Dendritic cell treated with granulocyte-macrophage colony-stimulating factor and Interleukin-4, amounts not matched to agents 40 ng/mL and 50 ng/mL, for 4 days (primary cell): Measurements from ENCODE around the gene MED10.

Experiments
- H3K27ac Mint-ChIP-seq: one replicate; pipeline ENCODE4 v1.8.0; 2022; ENCODE audit warnings: mild to moderate bottlenecking, mixed read lengths
- H3K27me3 Mint-ChIP-seq: one replicate; pipeline ENCODE4 v1.8.0; 2022; ENCODE audit warnings: mild to moderate bottlenecking, mixed read lengths
- H3K36me3 Mint-ChIP-seq: one replicate; pipeline ENCODE4 v1.8.0; 2022; ENCODE audit warnings: low read depth, mixed read lengths
- H3K4me1 Mint-ChIP-seq: one replicate; pipeline ENCODE4 v1.8.0; 2022; ENCODE audit warnings: low read depth, mixed read lengths
- H3K4me3 Mint-ChIP-seq: one replicate; pipeline ENCODE4 v1.8.0; 2022; ENCODE audit warnings: mild to moderate bottlenecking, moderate library complexity, mixed read lengths
- H3K9me3 Mint-ChIP-seq: one replicate; pipeline ENCODE4 v1.8.0; 2022; ENCODE audit warnings: mixed read lengths
- intact Hi-C: fragments of 100-400 bp; cut with micrococcal nuclease; formaldehyde crosslinking; loops from one replicate; pipeline ENCODE4 v1.15.0; 2022

The MED10 gene

DNA sequence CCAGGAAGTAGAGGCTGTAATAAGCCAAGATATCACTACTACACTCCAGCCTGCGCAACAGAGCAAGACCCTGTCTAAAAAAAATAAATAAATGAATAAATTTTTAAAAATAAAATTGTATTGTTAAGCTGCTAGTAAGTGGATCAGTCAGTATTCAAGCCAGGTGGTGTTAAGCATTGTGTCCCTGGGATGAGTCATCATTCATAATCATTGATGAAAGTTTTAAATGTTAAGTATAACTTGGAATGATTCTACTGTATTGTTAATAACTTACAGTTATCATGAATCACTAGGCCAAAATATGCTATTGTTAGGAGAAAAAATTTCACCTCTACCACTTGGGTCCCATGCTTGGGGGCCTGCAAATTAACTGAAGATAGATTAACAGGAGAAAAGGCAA, 38.2 kb downstream of the MED10 start:
- Mint-ChIP-seq H3K27ac (no peak overlapping the region), H3K4me1 (no peaks in the 10 kb centered on the region), H3K9me3 (no peaks in the 10 kb centered on the region), H3K27me3 (no peaks in the 10 kb centered on the region), H3K36me3 (no peaks in the 10 kb centered on the region), H3K4me3 (no peak overlapping the region)
- intact Hi-C loops, result no loop called here

- no peak overlapping the region for H3K27ac Mint-ChIP-seq
- no peaks in the 10 kb centered on the region for H3K9me3 Mint-ChIP-seq
- H3K27me3 Mint-ChIP-seq, result no peaks in the 10 kb centered on the region
- intact Hi-C loops, result no loop called here
- H3K36me3 Mint-ChIP-seq, result no peaks in the 10 kb centered on the region
- no peak overlapping the region for H3K4me3 Mint-ChIP-seq
- H3K4me1 Mint-ChIP-seq, result no peaks in the 10 kb centered on the region
Observed at GRCh38 chr5:6338871-6339270, 39.5 kb downstream of the MED10 start.

DNA sequence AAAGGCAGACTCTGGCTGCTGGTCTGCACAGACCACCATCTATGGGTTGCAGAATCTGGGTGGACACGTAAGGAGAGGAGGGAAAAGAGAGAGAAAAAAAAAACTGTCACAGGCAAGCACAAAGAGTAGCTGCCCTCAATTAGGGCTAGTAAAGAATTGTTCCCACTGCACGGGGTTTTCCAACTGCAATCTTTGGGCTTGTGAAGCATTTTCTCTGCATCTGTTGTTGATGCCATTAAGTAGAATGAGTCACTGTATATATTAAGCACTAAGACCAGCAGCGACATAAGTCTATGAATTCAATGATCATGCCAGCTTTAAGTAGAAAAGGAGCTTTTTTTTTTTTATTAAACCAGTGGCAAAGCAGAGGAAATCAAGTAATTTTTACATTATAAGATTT, 40.2 kb downstream of the MED10 start:
- no peak overlapping the region for H3K4me3 Mint-ChIP-seq
- no peaks in the 10 kb centered on the region for H3K9me3 Mint-ChIP-seq
- H3K4me1 Mint-ChIP-seq, result no peaks in the 10 kb centered on the region
- no peak overlapping the region for H3K27ac Mint-ChIP-seq
- H3K36me3 Mint-ChIP-seq, result no peaks in the 10 kb centered on the region
- intact Hi-C loops, result no loop called here
- H3K27me3 Mint-ChIP-seq, result no peaks in the 10 kb centered on the region

- H3K4me3 Mint-ChIP-seq, result no peak overlapping the region
- no peaks in the 10 kb centered on the region for H3K9me3 Mint-ChIP-seq
- no peaks in the 10 kb centered on the region for H3K4me1 Mint-ChIP-seq
- no peak overlapping the region for H3K27ac Mint-ChIP-seq
- no peaks in the 10 kb centered on the region for H3K27me3 Mint-ChIP-seq
- intact Hi-C loops, result no loop called here
- H3K36me3 Mint-ChIP-seq, result no peaks in the 10 kb centered on the region
Observed at GRCh38 chr5:6333182-6333905, 45.0 kb downstream of the MED10 start.

DNA sequence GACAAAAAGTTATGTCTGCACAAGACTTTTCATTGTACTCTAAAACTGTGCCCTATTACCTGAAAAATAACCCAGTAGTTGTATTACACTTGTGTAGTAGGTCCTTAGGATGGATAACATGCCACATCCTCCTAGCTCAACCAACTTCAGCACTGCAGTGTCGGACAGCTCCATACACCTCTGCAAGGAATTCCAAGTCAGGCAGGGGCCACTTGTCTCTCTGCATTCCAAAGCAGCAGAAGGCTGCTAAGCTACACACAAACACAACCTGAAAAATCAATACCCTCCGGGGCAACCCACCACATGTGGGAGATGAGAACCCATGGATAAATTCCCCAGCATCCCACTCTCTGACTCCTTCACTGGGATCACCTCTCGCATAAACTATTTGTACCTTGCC, 50.2 kb downstream of the MED10 start:
- Mint-ChIP-seq H3K4me3 (no peak overlapping the region), H3K4me1 (no peaks in the 10 kb centered on the region), H3K36me3 (no peaks in the 10 kb centered on the region), H3K9me3 (no peaks in the 10 kb centered on the region), H3K27ac (no peak overlapping the region), H3K27me3 (no peaks in the 10 kb centered on the region)
- intact Hi-C loops, result no loop called here

DNA sequence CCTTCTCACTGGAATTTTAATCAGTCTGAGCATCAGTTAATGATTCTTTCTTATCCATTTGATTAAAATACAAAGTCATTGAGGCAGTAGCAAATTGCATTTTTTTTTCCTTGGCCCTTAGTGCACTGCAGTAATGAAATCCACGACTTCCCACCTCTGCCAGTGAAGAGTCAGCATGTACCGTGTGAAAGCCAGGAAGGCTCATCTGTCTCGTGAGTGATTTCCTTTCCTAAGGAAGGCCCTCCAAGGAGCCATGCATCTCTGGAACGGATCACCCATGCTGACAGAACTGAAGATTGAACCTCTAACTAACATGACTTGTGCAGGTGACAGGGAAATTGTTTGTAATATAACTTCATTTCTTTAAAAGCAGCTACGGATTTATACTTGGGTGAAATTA, 51.6 kb downstream of the MED10 start:
- Mint-ChIP-seq H3K27me3 (no peaks in the 10 kb centered on the region), H3K4me3 (no peak overlapping the region), H3K4me1 (no peaks in the 10 kb centered on the region), H3K36me3 (no peaks in the 10 kb centered on the region), H3K9me3 (no peaks in the 10 kb centered on the region), H3K27ac (no peak overlapping the region)
- intact Hi-C loops, result no loop called here

- H3K36me3 Mint-ChIP-seq, result no peaks in the 10 kb centered on the region
- no peaks in the 10 kb centered on the region for H3K9me3 Mint-ChIP-seq
- intact Hi-C loops, result no loop called here
- H3K4me1 Mint-ChIP-seq, result no peaks in the 10 kb centered on the region
- no peak overlapping the region for H3K4me3 Mint-ChIP-seq
- no peaks in the 10 kb centered on the region for H3K27me3 Mint-ChIP-seq
- H3K27ac Mint-ChIP-seq, result no peak overlapping the region
Observed at GRCh38 chr5:6322163-6322713, 56.1 kb downstream of the MED10 start.
